ENCODE measurements around the gene HIVEP1.

HIVEP1 gene

GRCh38 chr6:12174878-12175277, 162.8 kb downstream of the HIVEP1 start:
- no peak for TF ChIP-seq CTCF (IDR thresholded peaks at IDR 0.05)

GRCh38 chr6:12175626-12176025, 163.5 kb downstream of the HIVEP1 start:
- TF ChIP-seq CTCF (IDR thresholded peaks at IDR 0.05) = no peak

GRCh38 chr6:12178521-12178920, 166.4 kb downstream of the HIVEP1 start:
- no peak for TF ChIP-seq CTCF (IDR thresholded peaks at IDR 0.05)

- no peak for TF ChIP-seq CTCF (IDR thresholded peaks at IDR 0.05)
These were observed 169.4 kb downstream of the HIVEP1 start for GRCh38 chr6:12181481-12181880.

GRCh38 chr6:12182676-12183075, 170.6 kb downstream of the HIVEP1 start:
- TF ChIP-seq CTCF (IDR thresholded peaks at IDR 0.05) = no peak

GRCh38 chr6:12185081-12185673, 173.1 kb downstream of the HIVEP1 start:
- TF ChIP-seq CTCF (IDR thresholded peaks at IDR 0.05) = no peak

- TF ChIP-seq CTCF (IDR thresholded peaks at IDR 0.05) = no peak
These were observed 174.4 kb downstream of the HIVEP1 start for GRCh38 chr6:12186528-12186927.

GRCh38 chr6:12189150-12189549, 177.0 kb downstream of the HIVEP1 start:
- no peak for TF ChIP-seq CTCF (IDR thresholded peaks at IDR 0.05)
